ENCODE results near the gene BACH2. TPM values are rescaled to one million over a fixed set of nuclear protein-coding genes. Genes with fewer than 3 reads are reported as not detected.

The BACH2 gene
- total and polyA plus RNA-seq, 7 donors: 0.12 to 16.9 (median 5.9) TPM

DNA sequence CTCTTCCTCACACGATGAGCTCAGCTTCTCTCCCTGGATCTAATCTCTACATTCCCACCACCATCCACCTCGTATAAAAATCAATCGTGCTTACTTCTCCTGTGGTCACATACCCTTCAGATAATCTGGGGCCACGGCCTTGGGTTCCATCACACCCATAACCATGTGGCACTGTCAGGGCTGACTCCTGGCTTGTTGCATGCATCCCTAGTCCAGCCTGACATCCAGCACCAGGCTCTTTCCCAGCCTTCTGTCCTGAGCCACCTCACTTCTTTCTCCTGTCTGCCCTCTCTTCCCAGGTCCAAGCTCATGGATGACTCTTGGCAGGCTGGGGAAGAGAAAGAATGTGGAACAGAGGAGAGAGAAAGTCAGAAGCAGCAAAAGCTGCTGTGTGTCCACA lies 199.8 kb downstream of the BACH2 start:
- intact Hi-C loops (cut with DNase I): loop anchor here (2.0 to 10.0 kb wide), 4 partner anchors 122 to 200 kb away; partner anchors contain the start of gene BACH2 (in 2 of the 2)
- peak overlapping the region; percentile 86 for H3K27ac ChIP-seq
- no peaks in the 10 kb centered on the region for H3K27me3 ChIP-seq (ENCODE audit: insufficient read depth in 3 of 3, low read length in 2 of 3)
- no peak for ATAC-seq
- H3K4me3 ChIP-seq: no peak overlapping the region
- no peak for DNase-seq
- 81 to 88% (median 85%) methylated on average over 4 of the region's 4 CpGs for WGBS, 3 donors
- no peaks in the 10 kb centered on the region for H3K9me3 ChIP-seq
- H3K4me1 ChIP-seq: peaks cover 39% of the 10 kb centered on the region
- TF ChIP-seq, protein P1, sequence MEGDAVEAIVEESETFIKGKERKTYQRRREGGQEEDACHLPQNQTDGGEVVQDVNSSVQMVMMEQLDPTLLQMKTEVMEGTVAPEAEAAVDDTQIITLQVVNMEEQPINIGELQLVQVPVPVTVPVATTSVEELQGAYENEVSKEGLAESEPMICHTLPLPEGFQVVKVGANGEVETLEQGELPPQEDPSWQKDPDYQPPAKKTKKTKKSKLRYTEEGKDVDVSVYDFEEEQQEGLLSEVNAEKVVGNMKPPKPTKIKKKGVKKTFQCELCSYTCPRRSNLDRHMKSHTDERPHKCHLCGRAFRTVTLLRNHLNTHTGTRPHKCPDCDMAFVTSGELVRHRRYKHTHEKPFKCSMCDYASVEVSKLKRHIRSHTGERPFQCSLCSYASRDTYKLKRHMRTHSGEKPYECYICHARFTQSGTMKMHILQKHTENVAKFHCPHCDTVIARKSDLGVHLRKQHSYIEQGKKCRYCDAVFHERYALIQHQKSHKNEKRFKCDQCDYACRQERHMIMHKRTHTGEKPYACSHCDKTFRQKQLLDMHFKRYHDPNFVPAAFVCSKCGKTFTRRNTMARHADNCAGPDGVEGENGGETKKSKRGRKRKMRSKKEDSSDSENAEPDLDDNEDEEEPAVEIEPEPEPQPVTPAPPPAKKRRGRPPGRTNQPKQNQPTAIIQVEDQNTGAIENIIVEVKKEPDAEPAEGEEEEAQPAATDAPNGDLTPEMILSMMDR (IDR thresholded peaks at IDR 0.05): no peak
- H3K36me3 ChIP-seq (ENCODE audit: insufficient read depth in 1 of 2, low read depth in 1 of 2): no peaks in the 10 kb centered on the region

DNA sequence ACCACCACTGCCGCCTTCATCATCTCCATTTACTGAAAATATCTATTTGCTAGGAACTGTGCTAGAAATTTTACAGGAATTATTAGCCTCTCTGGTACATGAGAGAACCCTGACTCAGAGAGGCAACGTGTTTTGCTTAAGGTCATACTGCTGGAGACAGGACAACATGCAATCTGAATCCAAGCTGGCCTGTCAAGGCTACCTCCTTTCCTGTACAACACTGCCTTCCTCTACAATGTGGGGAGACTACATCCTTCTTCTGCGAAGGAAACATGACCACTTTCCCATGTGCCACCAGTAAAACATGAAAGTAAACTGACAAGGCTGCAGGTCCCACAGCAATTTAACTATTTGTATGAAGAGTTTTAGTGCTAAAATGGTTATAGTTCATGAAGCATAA lies 200.9 kb downstream of the BACH2 start:
- peak; percentile 57 to 78 (median 66) for ATAC-seq
- peak overlapping the region; percentile 86 for H3K27ac ChIP-seq
- no peak for DNase-seq
- H3K4me3 ChIP-seq: no peak overlapping the region
- no peaks in the 10 kb centered on the region for H3K27me3 ChIP-seq (ENCODE audit: insufficient read depth in 3 of 3, low read length in 2 of 3)
- H3K4me1 ChIP-seq: peaks cover 39% of the 10 kb centered on the region
- TF ChIP-seq, protein P1 (IDR thresholded peaks at IDR 0.05): no peak
- H3K36me3 ChIP-seq (ENCODE audit: insufficient read depth in 1 of 2, low read depth in 1 of 2): no peaks in the 10 kb centered on the region
- intact Hi-C loops (cut with DNase I): loop anchor here (2.0 to 10.0 kb wide), 5 partner anchors 121 to 297 kb away; partner anchors contain the start of gene BACH2 (in 2 of the 2)
- H3K9me3 ChIP-seq: no peaks in the 10 kb centered on the region
- 42 to 58% (median 48%) methylated on average over 3 of the region's 3 CpGs for WGBS, 3 donors

DNA sequence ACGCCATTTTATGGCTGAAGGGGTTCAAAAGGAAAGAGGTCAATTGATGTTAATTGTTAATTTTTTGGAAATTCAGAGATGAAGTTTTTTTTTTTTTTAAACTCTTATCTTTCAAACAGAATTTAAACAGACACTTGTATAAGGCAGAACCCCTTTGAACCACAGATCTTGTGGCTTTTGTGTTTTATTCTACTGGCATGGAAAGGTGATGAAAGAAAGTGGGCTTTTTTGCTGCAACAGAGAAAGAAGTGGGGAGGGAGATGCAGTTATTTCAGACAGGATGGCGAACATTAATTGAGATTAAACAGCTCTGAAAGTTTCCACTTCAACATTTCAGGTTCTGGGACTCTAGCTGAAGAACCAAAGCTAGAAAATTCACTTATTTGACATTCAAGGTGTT lies 201.5 kb downstream of the BACH2 start:
- H3K36me3 ChIP-seq (ENCODE audit: insufficient read depth in 1 of 2, low read depth in 1 of 2): no peaks in the 10 kb centered on the region
- DNase-seq: no peak
- TF ChIP-seq, protein P1 (IDR thresholded peaks at IDR 0.05): no peak
- ATAC-seq: no peak
- no peaks in the 10 kb centered on the region for H3K27me3 ChIP-seq (ENCODE audit: insufficient read depth in 3 of 3, low read length in 2 of 3)
- intact Hi-C loops (cut with DNase I): loop anchor here (2.0 to 10.0 kb wide), 4 partner anchors 120 to 298 kb away; partner anchors contain the start of gene BACH2 (in 2 of the 2)
- no peak overlapping the region for H3K4me3 ChIP-seq
- no peaks in the 10 kb centered on the region for H3K9me3 ChIP-seq
- 95 to 98% (median 97%) methylated on average over 2 of the region's 2 CpGs for WGBS, 3 donors
- H3K27ac ChIP-seq: no peak overlapping the region
- peaks cover 39% of the 10 kb centered on the region for H3K4me1 ChIP-seq

DNA sequence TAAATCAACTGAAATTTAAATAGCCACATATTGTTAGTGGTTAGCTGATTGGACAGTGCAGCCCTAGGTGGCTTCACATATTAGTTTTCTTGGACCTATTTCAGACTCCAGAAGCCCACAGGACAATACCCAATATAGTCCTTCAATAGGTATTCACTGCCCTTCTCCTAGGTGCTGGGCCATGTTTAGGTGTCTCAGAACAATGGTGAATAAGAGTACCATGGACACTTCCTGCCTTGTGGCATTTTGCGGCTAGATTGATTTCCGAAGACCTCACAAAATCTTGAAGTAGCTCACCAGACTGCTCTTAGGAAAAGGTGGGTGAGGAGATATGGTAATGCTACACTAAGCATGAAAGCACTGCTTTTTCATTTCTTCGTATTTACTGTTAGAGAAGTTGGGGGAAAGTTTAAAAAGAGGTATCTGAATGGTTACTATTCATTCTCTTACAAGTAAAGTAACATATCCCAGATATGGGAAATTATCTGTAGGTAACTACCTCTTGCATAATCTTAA lies 203.0 kb downstream of the BACH2 start:
- DNase-seq (no peak), ATAC-seq (no peak)
- H3K4me3 ChIP-seq: no peak overlapping the region
- TF ChIP-seq, protein P1 (IDR thresholded peaks at IDR 0.05): no peak
- H3K36me3 ChIP-seq (ENCODE audit: insufficient read depth in 1 of 2, low read depth in 1 of 2): no peaks in the 10 kb centered on the region
- intact Hi-C loops (cut with DNase I): loop anchor here (2.0 to 10.0 kb wide), 3 partner anchors 119 to 299 kb away; partner anchors contain the start of gene BACH2 (in 1 of the 2)
- no peak overlapping the region for H3K27ac ChIP-seq
- 81 to 99% (median 97%) methylated on average over 3 of the region's 3 CpGs for WGBS, 3 donors
- peaks cover 33% of the 10 kb centered on the region for H3K4me1 ChIP-seq
- no peaks in the 10 kb centered on the region for H3K9me3 ChIP-seq
- no peaks in the 10 kb centered on the region for H3K27me3 ChIP-seq (ENCODE audit: insufficient read depth in 3 of 3, low read length in 2 of 3)
